Measurements from ENCODE around the gene LRFN5.
"Not testable (repeated sequence)": the region's sequence is repeated elsewhere in the genome, so short reads cannot be mapped to it uniquely, and the experiment has no call there.

LRFN5 gene

DNA sequence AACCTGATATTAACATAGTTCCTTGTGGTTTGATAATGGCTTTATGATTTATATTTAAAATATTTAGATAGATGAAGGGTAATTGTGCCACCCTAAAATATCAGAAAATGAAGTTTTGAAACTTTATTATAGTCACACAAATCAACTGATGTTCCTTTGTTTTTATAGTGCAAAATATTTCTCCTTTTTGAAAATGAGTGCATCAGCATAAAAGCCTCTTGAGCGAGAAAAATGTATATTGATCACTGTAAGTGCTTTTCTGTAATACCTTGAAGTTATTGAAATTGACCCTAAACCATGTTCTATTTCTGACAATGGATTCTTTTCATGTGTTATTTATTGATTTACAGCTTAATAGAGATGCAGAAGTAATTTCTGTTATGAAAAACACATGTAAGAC is 35.0 kb downstream of the LRFN5 start:
- DNase-seq: no peak

DNA sequence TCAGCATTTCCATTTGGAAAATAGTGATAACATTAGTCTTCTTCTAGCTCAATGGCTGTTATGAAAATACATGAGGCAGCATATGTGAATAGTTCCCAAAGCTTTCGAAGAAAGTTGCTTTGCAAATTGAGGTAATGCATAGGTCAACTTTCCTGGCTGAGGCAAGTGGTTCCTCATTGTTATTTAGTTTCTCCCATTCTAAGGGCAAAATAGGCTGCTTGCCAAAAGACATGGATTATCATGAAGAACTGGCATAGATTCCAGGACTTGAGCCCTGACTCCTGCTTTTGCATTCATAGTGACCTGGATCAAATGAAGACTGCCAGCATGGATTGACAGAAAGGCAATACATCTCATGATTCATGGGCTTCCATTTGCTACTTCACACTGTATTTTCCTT is 35.7 kb downstream of the LRFN5 start:
- no peak for DNase-seq

DNA sequence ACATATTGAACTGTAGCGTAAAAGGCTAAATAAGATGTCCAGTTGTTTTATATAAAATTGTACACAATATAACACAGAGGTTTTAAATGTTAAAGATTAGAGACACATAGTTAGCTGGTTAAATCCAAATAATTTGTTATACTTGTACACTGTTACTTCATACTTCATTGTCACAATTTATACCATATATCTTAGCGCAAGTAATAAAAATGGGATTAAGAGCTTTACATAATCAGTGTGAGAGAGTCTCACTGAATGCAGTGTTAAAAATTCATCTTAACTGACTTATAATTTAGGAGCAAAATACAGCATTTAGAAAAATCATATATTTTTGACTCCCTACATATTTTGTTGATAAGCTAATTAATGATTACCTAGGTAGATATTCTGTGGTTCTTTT is 36.1 kb downstream of the LRFN5 start:
- DNase-seq: no peak

- DNase-seq: no peak
Measured at GRCh38 chr14:41644606-41645005, 37.9 kb downstream of the LRFN5 start.

DNA sequence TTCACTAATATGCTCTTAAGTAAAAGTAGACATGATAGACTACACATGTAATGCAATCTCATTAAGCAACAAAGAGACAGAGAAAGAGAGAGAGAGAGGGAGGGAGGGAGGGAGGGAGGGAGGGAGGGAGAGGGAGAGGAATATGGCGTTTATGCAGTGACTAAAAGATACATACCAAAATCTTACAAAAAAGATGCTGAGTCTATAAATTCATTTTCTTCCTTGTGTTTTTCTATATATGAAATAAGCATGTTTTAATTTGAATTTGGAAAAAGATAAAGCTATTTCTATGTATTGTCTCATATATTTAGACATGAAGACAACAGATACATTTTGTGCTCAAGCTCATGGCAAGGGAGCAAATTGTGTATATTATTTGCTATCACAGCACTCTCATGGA is 44.1 kb downstream of the LRFN5 start:
- no peak for DNase-seq

- no peak for DNase-seq
Measured at GRCh38 chr14:41654196-41654595, 47.5 kb downstream of the LRFN5 start.

GRCh38 chr14:41662780-41663472 is 56.2 kb downstream of the LRFN5 start:
- no peak for DNase-seq

DNA sequence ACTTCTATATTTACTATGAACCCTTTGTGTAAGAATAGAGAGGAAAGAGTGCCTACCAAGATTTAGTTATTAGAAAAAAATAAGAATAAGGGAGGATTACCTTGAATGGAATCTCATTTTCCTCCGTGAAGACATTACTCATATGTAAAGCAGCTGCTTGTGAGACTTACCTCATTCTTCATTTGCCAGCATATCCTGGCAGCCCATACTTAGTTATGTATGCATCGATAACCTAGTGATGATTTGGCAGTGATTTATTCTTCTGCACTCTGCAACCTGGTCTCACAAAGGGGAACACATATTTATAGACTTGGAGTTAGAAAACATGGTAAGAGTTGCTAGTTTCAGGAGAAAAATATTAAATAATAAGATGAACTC is 56.8 kb downstream of the LRFN5 start:
- DNase-seq: no peak

DNA sequence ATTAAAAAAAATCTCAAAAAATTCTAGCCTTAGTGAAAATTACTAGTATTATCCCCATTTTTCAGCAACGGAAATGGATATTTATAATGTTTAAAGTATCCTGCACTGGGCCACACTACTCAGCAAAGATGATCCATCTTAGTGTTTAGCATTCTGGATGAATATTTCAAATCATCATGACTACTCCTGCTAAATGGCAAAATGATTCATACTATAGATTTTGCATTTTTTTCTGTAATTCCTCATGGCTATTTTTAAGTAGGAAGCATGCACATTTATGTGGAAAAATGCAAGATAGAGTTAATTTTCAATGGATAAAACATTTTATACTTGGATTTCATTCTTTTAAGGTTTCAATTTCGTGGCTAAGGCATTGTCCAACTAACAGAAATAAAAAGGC is 59.6 kb downstream of the LRFN5 start:
- no peak for DNase-seq

GRCh38 chr14:41668356-41668755 is 61.7 kb downstream of the LRFN5 start:
- no peak for DNase-seq

GRCh38 chr14:41673601-41674000 is 66.9 kb downstream of the LRFN5 start:
- DNase-seq: not testable (repeated sequence)

GRCh38 chr14:41674511-41674971 is 67.9 kb downstream of the LRFN5 start:
- not testable (repeated sequence) for DNase-seq

GRCh38 chr14:41699486-41699885 is 92.8 kb downstream of the LRFN5 start:
- no peak for DNase-seq

- no peak for DNase-seq
Measured at GRCh38 chr14:41718477-41719166, 111.9 kb downstream of the LRFN5 start.

DNA sequence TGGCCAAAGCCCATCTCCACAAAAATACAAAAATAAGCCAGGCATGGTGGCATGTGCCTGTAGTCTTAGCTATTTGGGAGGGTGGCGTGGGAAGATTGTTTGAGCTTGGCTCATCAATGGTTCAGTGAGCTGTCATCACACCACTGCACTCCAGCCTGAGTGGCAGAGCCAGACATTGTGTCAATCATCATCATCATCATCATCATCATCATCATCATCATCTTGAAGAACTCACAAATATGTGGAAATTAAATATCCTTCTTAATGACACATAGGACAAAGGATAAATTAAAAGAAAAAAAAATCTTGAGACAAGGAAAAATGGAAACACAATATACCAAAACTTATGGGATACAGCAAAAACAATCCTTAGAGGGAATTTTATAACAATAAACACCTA is 132.5 kb downstream of the LRFN5 start:
- DNase-seq: no peak

- DNase-seq: no peak
Measured at GRCh38 chr14:41743140-41743539, 136.5 kb downstream of the LRFN5 start.

DNA sequence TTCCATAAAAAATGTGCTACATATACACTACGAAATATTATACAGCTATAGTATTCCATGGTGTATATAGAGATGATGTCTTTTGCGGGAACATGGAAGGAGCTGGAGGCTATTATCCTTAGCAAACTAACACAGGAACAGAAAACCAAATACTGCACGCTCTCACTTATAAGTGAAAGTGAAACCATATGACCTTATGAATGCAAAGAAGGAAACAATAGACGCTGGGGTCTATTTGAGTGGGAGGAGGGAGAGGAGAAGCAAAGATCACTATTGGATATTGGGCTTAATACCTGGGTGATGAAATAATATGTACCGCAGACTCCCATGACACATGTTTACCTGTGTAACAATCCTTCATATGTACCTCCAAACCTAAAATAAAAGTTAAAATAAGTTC is 142.8 kb downstream of the LRFN5 start:
- no peak for DNase-seq

DNA sequence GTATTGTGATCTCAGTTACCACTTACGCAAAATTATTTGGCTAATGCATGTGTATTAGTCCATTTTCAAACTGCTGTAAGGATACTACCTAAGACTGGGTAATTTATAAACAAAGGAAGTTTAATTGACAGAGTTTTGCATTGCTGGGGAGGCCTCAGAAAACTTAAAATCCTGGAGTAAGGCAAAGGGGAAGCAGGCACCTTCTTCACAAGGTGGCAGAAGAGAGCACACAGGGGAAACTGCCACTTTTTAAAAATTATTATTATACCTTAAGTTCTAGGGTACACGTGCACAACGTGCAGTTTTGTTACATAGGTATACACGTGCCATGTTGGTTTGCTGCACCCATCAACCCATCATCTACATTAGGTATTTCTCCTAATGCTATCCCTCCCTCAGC is 143.9 kb downstream of the LRFN5 start:
- not testable (repeated sequence) for DNase-seq

- DNase-seq: no peak
Measured at GRCh38 chr14:41758011-41758665, 151.5 kb downstream of the LRFN5 start.

DNA sequence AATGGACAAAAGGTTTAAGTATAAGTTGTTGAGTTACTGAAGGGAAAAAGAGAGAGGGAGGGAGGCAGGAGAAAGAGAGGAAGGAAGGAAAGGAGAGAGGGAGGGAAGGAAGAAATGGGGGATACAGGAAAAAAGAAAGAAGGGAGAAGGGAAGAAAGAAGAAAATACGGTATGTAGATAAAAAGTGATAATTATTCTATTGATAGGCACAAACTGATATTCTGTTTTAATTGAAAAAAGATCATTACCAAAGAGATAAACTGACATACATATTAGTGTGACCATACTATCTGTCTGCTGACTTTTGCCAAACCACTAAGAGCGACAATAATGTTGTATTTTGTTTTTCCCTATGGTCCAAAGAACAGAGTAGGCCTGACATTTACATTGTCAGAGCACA is 154.5 kb downstream of the LRFN5 start:
- no peak for DNase-seq

- DNase-seq: no peak
Measured at GRCh38 chr14:41766772-41767171, 160.1 kb downstream of the LRFN5 start.

DNA sequence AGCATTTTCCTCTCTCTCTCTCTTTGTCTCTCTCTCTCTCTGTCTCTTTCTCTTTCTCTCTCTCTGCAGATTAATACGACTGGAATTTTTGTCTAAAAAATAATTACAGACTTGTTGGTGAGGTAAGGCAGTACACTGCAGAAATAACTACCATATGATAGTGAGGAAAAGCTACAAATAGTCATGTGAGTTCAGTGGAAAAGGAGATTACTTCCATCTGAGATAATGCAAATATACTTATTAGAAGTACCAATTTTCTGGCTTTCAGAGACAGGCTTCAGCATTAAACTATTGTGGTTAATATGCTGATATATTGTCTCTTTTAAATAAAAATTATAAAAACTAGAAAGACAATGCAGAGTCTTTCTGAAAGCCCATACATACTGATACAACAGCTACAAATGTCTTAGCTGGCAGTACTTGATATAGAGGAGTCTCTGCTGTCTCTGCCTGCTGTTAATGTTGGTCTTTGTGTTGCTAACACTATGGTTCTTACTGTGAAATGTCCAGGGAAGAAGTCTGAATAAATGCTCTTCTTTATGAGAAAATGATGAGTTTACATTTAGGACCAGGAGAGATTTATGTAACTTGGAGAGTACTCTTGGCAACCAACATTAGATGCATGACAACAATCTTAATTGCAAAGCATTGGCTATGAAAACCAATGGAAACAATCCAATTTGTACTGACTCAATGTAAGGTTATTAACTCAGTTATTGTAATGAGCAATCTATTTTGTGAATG is 167.0 kb downstream of the LRFN5 start:
- DNase-seq: no peak

DNA sequence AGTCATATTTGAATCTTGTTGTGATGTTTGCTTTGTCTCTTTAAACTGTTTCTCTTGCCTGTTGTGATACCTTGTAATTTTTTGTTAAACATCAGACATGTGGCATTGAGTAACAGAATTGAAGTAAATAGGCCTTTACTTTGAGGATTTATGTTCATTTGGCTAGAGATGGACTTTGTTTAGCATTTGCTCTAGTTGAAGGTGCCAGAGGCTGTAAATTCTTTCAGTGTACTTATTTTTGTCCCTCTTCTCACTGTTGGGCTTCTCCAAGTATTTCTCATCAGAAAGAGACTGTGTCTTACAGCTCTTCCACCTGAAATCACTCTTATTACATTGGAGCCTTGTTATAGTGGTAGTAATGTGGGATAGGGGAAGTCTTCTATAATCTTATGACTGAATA is 175.8 kb downstream of the LRFN5 start:
- no peak for DNase-seq

DNA sequence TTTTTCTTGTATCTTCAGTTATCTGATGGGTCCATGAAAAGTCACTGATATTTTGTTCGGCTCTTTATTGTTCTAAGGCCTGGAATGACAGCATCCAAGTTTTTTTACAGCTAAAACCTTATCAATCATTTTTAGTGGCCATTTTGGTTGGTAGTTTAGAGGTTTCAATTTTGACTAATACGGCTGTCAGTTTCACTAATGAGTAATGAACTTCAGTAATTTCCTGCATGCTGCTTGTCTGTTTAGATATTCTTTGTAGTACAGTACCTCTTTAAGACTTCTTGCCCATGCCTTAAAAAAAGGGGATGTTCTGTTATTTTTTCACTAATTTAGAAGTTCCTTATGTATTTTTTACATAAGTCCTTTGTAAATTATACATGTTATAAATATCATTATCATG is 176.7 kb downstream of the LRFN5 start:
- no peak for DNase-seq

All from stimulated activated CD4-positive, alpha-beta T cell treated with anti-CD3 and anti-CD28 coated beads, Interleukin-4, amount 100 ng/mL, for 24 hours (primary cell).